CD14-positive monocyte (primary cell): ENCODE measurements around the gene IL21R. TPM values are rescaled to one million over a fixed set of nuclear protein-coding genes. Genes with fewer than 3 reads are reported as not detected.
A peak's percentile ranks its signal among the peaks of the same experiment; 100 is the strongest.
"Not testable (repeated sequence)": the region's sequence is repeated elsewhere in the genome, so short reads cannot be mapped to it uniquely, and the experiment has no call there.

Experiments
- DNase-seq, 3 donors: peaks; one replicate each; pipeline ENCODE4 v3.0.0-alpha.2; 2011 to 2022
- H2AFZ ChIP-seq: 2 replicates; pipeline ENCODE4 v1.6.0; 2012; ENCODE audit warnings: mild to moderate bottlenecking, low read depth, low read length, inconsistent platforms; ENCODE audit not compliant: insufficient read depth, poor library complexity, severe bottlenecking
- H3K27ac ChIP-seq, 2 donors: 1 replicate in 1 of 2; 2 replicates in 1 of 2; pipeline ENCODE4 v1.5.1; 2012 to 2013; ENCODE audit warnings: low read length in 2 of 2, control low read depth in 1 of 2, inconsistent platforms in 1 of 2, low read depth in 1 of 2, mild to moderate bottlenecking in 1 of 2
- H3K27me3 ChIP-seq, 2 donors: one replicate each; pipeline versions ENCODE4 v1.6.0 to v1.6.1; 2011 to 2013; ENCODE audit warnings: low read length in 2 of 2; ENCODE audit not compliant: control insufficient read depth in 2 of 2, insufficient read depth in 2 of 2
- H3K36me3 ChIP-seq, 2 donors: replicated peaks in 1 of 2; 1 replicate in 1 of 2; 2 replicates in 1 of 2; pipeline versions ENCODE4 v1.5.1 to v1.6.1; 2012 to 2013; ENCODE audit warnings: low read length in 2 of 2, control low read depth in 1 of 2, inconsistent platforms in 1 of 2, mild to moderate bottlenecking in 1 of 2; ENCODE audit not compliant: insufficient read depth in 2 of 2, control insufficient read depth in 1 of 2
- H3K4me1 ChIP-seq, 2 donors: 1 replicate in 1 of 2; 2 replicates in 1 of 2; pipeline versions ENCODE4 v1.5.1 to v1.6.1; 2012 to 2013; ENCODE audit warnings: low read length in 2 of 2, control low read depth in 1 of 2, inconsistent platforms in 1 of 2, mild to moderate bottlenecking in 1 of 2, moderate library complexity in 1 of 2; ENCODE audit not compliant: insufficient read depth in 2 of 2, control insufficient read depth in 1 of 2
- H3K4me2 ChIP-seq: replicated peaks from 2 replicates; pipeline ENCODE3; 2012; ENCODE audit warnings: low read length, moderate library complexity, mild to moderate bottlenecking; ENCODE audit not compliant: poor library complexity, severe bottlenecking; ENCODE audit errors: extremely low read depth
- H3K4me3 ChIP-seq, 3 experiments: fragments of 200-600 bp in 1 of 3; sonication (generic) in 1 of 3; replicated peaks in 1 of 3; 1 replicate in 2 of 3; 2 replicates in 1 of 3; pipeline ENCODE4 v1.5.1; 2011 to 2013; ENCODE audit warnings: low read length in 3 of 3, mild to moderate bottlenecking in 3 of 3, control low read depth in 2 of 3, low read depth in 2 of 3, inconsistent platforms in 1 of 3, moderate library complexity in 1 of 3
- H3K79me2 ChIP-seq: 2 replicates; pipeline ENCODE4 v1.6.0; 2012; ENCODE audit warnings: mild to moderate bottlenecking, control low read depth, inconsistent platforms, low read length, moderate library complexity; ENCODE audit not compliant: insufficient read depth
- H3K9ac ChIP-seq: 2 replicates; pipeline ENCODE4 v1.6.0; 2017; ENCODE audit warnings: low read length, mild to moderate bottlenecking; ENCODE audit not compliant: insufficient read depth, poor library complexity, severe bottlenecking
- H3K9me3 ChIP-seq, 2 donors: replicated peaks in 1 of 2; 1 replicate in 1 of 2; 2 replicates in 1 of 2; pipeline versions ENCODE4 v1.5.1 to v1.6.1; 2012 to 2013; ENCODE audit warnings: low read length in 2 of 2, control low read depth in 1 of 2; ENCODE audit not compliant: control insufficient read depth in 1 of 2, insufficient read depth in 1 of 2
- H4K20me1 ChIP-seq: 2 replicates; pipeline ENCODE4 v1.6.0; 2012; ENCODE audit warnings: mild to moderate bottlenecking, low read length, control low read depth, moderate library complexity; ENCODE audit not compliant: insufficient read depth
- H3K27ac Mint-ChIP-seq, 7 donors: one replicate each; pipeline ENCODE4 v1.8.0; 2020; ENCODE audit warnings: mild to moderate bottlenecking in 7 of 7, mixed read lengths in 7 of 7, moderate library complexity in 6 of 7, inconsistent platforms in 2 of 7
- H3K27me3 Mint-ChIP-seq, 3 donors: one replicate each; pipeline ENCODE4 v1.8.0; 2021 to 2022; ENCODE audit warnings: low read depth in 3 of 3, mild to moderate bottlenecking in 3 of 3, mixed read lengths in 3 of 3, moderate library complexity in 3 of 3, inconsistent platforms in 1 of 3
- H3K36me3 Mint-ChIP-seq, 2 donors: one replicate each; pipeline ENCODE4 v1.8.0; 2020; ENCODE audit warnings: mixed read lengths in 2 of 2, inconsistent platforms in 1 of 2, mild to moderate bottlenecking in 1 of 2
- H3K4me1 Mint-ChIP-seq: one replicate; pipeline ENCODE4 v1.8.0; 2020; ENCODE audit warnings: mild to moderate bottlenecking, mixed read lengths
- H3K4me3 Mint-ChIP-seq, 2 donors: one replicate each; pipeline ENCODE4 v1.8.0; 2020; ENCODE audit warnings: mild to moderate bottlenecking in 2 of 2, mixed read lengths in 2 of 2, moderate library complexity in 1 of 2
- H3K9me3 Mint-ChIP-seq, 7 donors: one replicate each; pipeline ENCODE4 v1.8.0; 2020 to 2022; ENCODE audit warnings: mixed read lengths in 7 of 7, mild to moderate bottlenecking in 6 of 7, moderate library complexity in 6 of 7, inconsistent platforms in 2 of 7
- CTCF ChIP-seq: fragments of 200-600 bp; IDR thresholded peaks from one replicate; pipeline ENCODE4 v1.8.0; 2022; ENCODE audit warnings: antibody characterized with exemption, mild to moderate bottlenecking
- WGBS: methylation state at CpG from one replicate; pipeline ENCODE4 v1.1.5; 2013; ENCODE audit warnings: missing lambda C conversion rate; ENCODE audit not compliant: insufficient coverage; 5-methylcytosine and 5-hydroxymethylcytosine counted together
- intact Hi-C, 2 donors: fragments of 100-400 bp; cut with micrococcal nuclease; formaldehyde crosslinking; loops; one replicate each; pipeline versions ENCODE4 v1.15.0 to v1.15.1; 2023
- polyA plus RNA-seq, 3 donors: library from polyadenylated mRNA; depleted of rRNA in 1 of 3; unstranded in 2 of 3; stranded (reverse) in 1 of 3; fragments of 300-500 nt in 2 of 3; fragments of >200 nt in 1 of 3; fragmentation: Illumina TruSeq in 2 of 3; gene quantifications; 1 replicate in 2 of 3; 2 replicates in 1 of 3; pipeline ENCODE4 v1.2.3, GENCODE V29; 2012 to 2021

The IL21R gene
- polyA plus RNA-seq, 3 donors, result 1.0 to 1.7 (median 1.4) TPM

- no peak overlapping the region for H3K4me3 ChIP-seq
- no peaks in the 10 kb centered on the region for H3K79me2 ChIP-seq
- Mint-ChIP-seq H3K4me3 (no peak overlapping the region), H3K9me3 (peaks cover 0 to 4% (median 0%) of the 10 kb centered on the region in 7 donors), H3K36me3 (peaks cover 2 to 5% of the 10 kb centered on the region in 2 donors), H3K4me1 (peaks cover 22% of the 10 kb centered on the region), H3K27me3 (peaks cover 27 to 33% (median 33%) of the 10 kb centered on the region in 3 donors), H3K27ac (peak overlapping the region in 1 of 7 donors; percentile 41)
- H3K27ac ChIP-seq, result no peak overlapping the region
- H3K27me3 ChIP-seq, result peaks cover 0 to 7% of the 10 kb centered on the region in 2 donors
- H2AFZ ChIP-seq, result no peak overlapping the region
- 55% methylated on average over 7 of the region's 8 CpGs for WGBS
- peaks cover 7 to 14% of the 10 kb centered on the region in 2 donors for H3K4me1 ChIP-seq
- TF ChIP-seq CTCF, result no peak
- intact Hi-C loops, result no loop called here
- H3K4me2 ChIP-seq, result no peak overlapping the region
- DNase-seq, result no peak
- no peaks in the 10 kb centered on the region for H4K20me1 ChIP-seq
- H3K9ac ChIP-seq, result no peak overlapping the region
- no peaks in the 10 kb centered on the region for H3K36me3 ChIP-seq
- no peaks in the 10 kb centered on the region for H3K9me3 ChIP-seq
These were observed 31.7 kb downstream of the IL21R start for GRCh38 chr16:27433636-27434035.

- Mint-ChIP-seq H3K27ac (no peak overlapping the region), H3K27me3 (peaks cover 27 to 33% (median 32%) of the 10 kb centered on the region in 3 donors), H3K36me3 (peaks cover 2 to 8% of the 10 kb centered on the region in 2 donors), H3K9me3 (peaks cover 0 to 4% (median 0%) of the 10 kb centered on the region in 7 donors), H3K4me1 (peaks cover 22% of the 10 kb centered on the region), H3K4me3 (no peak overlapping the region)
- Histone ChIP-seq H3K9ac (no peak overlapping the region), H3K27ac (no peak overlapping the region), H3K4me3 (no peak overlapping the region), H3K4me2 (no peak overlapping the region), H3K36me3 (no peaks in the 10 kb centered on the region), H2AFZ (no peak overlapping the region), H3K79me2 (no peaks in the 10 kb centered on the region), H3K9me3 (no peaks in the 10 kb centered on the region), H3K4me1 (peaks cover 7 to 14% of the 10 kb centered on the region in 2 donors), H4K20me1 (no peaks in the 10 kb centered on the region), H3K27me3 (peaks cover 0 to 7% of the 10 kb centered on the region in 2 donors)
- TF ChIP-seq CTCF, result no peak
- 93% methylated on average over 9 of the region's 16 CpGs for WGBS
- no peak for DNase-seq
- intact Hi-C loops, result no loop called here
These were observed 32.4 kb downstream of the IL21R start for GRCh38 chr16:27434141-27435051.

- DNase-seq, H3K27me3 ChIP-seq, H3K4me2 ChIP-seq, H3K36me3 Mint-ChIP-seq, H3K9ac ChIP-seq, H2AFZ ChIP-seq, H3K9me3 Mint-ChIP-seq, H3K4me3 Mint-ChIP-seq, H3K27ac Mint-ChIP-seq, H3K79me2 ChIP-seq, H3K9me3 ChIP-seq, H3K27ac ChIP-seq, H3K4me3 ChIP-seq, H4K20me1 ChIP-seq, intact Hi-C loops, H3K36me3 ChIP-seq: not testable (repeated sequence)
- Mint-ChIP-seq H3K4me1 (peaks cover 22% of the 10 kb centered on the region), H3K27me3 (peaks cover 27 to 31% (median 30%) of the 10 kb centered on the region in 3 donors)
- 90% methylated on average over 2 of the region's 5 CpGs for WGBS
- H3K4me1 ChIP-seq, result peaks cover 7 to 10% of the 10 kb centered on the region in 2 donors
These were observed 33.2 kb downstream of the IL21R start for GRCh38 chr16:27435146-27435545.
